Effector memory CD8-positive, alpha-beta T cell (primary cell): ENCODE data around the gene UGGT2.
"Not testable (repeated sequence)": the region's sequence is repeated elsewhere in the genome, so short reads cannot be mapped to it uniquely, and the experiment has no call there.

Experiments used
- ATAC-seq: fragments of 150-1000 bp; cut with Tn5 transposase; replicated peaks from 2 replicates; pipeline ENCODE4 v1.10.0; 2021; ENCODE audit warnings: mild to moderate bottlenecking, moderate library complexity
- DNase-seq, 3 experiments: peaks; one replicate each; pipeline ENCODE4 v3.0.0; 2021
- H3K27ac Mint-ChIP-seq, 2 donors: one replicate each; pipeline ENCODE4 v1.8.0; 2022; ENCODE audit warnings: mild to moderate bottlenecking in 2 of 2, mixed read lengths in 2 of 2, moderate library complexity in 2 of 2
- H3K27me3 Mint-ChIP-seq, 2 donors: one replicate each; pipeline ENCODE4 v1.8.0; 2022; ENCODE audit warnings: mixed read lengths in 2 of 2
- H3K36me3 Mint-ChIP-seq: one replicate; pipeline ENCODE4 v1.8.0; 2022; ENCODE audit warnings: mild to moderate bottlenecking, moderate library complexity, mixed read lengths; ENCODE audit not compliant: insufficient read depth
- H3K4me1 Mint-ChIP-seq, 2 donors: one replicate each; pipeline ENCODE4 v1.8.0; 2022; ENCODE audit warnings: low read depth in 2 of 2, mixed read lengths in 2 of 2
- H3K4me3 Mint-ChIP-seq, 2 donors: one replicate each; pipeline ENCODE4 v1.8.0; 2022; ENCODE audit warnings: mild to moderate bottlenecking in 2 of 2, mixed read lengths in 2 of 2, moderate library complexity in 2 of 2
- H3K9me3 Mint-ChIP-seq, 2 donors: one replicate each; pipeline ENCODE4 v1.8.0; 2022; ENCODE audit warnings: mixed read lengths in 2 of 2

The UGGT2 gene

GRCh38 chr13:96075953-96076543 lies 22.8 kb upstream of the UGGT2 start:
- H3K27me3 Mint-ChIP-seq = no peaks in the 10 kb centered on the region

DNA sequence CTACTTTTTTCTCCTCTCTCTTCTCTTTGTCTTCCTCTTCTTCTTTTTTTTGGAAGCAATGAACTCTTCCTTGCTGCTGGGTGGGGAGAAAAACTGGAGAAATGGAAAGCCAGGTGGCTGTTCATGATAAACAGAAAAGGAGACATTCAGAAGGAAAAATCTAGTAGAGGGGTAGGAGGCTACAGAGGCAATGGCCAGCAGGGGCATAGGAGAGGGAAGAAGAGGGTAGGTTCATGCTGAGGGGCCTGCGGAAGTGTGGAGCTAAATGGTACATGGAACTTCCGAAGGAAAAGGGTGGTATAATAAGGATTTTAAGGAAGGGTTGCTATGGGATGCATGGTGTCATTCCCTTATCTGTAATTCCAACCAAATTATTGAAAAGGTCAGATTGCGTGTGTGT lies 19.2 kb upstream of the UGGT2 start:
- H3K27ac Mint-ChIP-seq = no peak overlapping the region
- H3K4me3 Mint-ChIP-seq = no peak overlapping the region
- no peaks in the 10 kb centered on the region for H3K36me3 Mint-ChIP-seq

More at GRCh38 chr13:96075953-96076543, 22.8 kb upstream of the UGGT2 start:
- Mint-ChIP-seq H3K4me1 (no peaks in the 10 kb centered on the region), H3K27ac (no peak overlapping the region), H3K36me3 (no peaks in the 10 kb centered on the region), H3K9me3 (peaks cover 4 to 8% of the 10 kb centered on the region in 2 donors), H3K4me3 (no peak overlapping the region)
- ATAC-seq (no peak), DNase-seq (no peak)

GRCh38 chr13:96071504-96071903 lies 18.3 kb upstream of the UGGT2 start:
- DNase-seq (no peak), ATAC-seq (no peak)
- no peaks in the 10 kb centered on the region for H3K27me3 Mint-ChIP-seq
- H3K4me1 Mint-ChIP-seq = no peaks in the 10 kb centered on the region
- no peaks in the 10 kb centered on the region for H3K36me3 Mint-ChIP-seq
- H3K27ac Mint-ChIP-seq = no peak overlapping the region
- H3K9me3 Mint-ChIP-seq = peaks cover 3 to 4% of the 10 kb centered on the region in 2 donors
- H3K4me3 Mint-ChIP-seq = no peak overlapping the region

More for the DNA sequence above, 19.2 kb upstream of the UGGT2 start:
- ATAC-seq = no peak
- Mint-ChIP-seq H3K9me3 (peaks cover 6 to 8% of the 10 kb centered on the region in 2 donors), H3K27me3 (no peaks in the 10 kb centered on the region), H3K4me1 (no peaks in the 10 kb centered on the region)
- no peak for DNase-seq

GRCh38 chr13:96068729-96069128 lies 15.5 kb upstream of the UGGT2 start:
- peaks cover 0 to 4% of the 10 kb centered on the region in 2 donors for H3K9me3 Mint-ChIP-seq
- H3K4me3 Mint-ChIP-seq = no peak overlapping the region
- H3K27ac Mint-ChIP-seq = no peak overlapping the region
- ATAC-seq (no peak), DNase-seq (no peak)
- H3K27me3 Mint-ChIP-seq = no peaks in the 10 kb centered on the region
- H3K36me3 Mint-ChIP-seq = no peaks in the 10 kb centered on the region
- H3K4me1 Mint-ChIP-seq = no peaks in the 10 kb centered on the region

DNA sequence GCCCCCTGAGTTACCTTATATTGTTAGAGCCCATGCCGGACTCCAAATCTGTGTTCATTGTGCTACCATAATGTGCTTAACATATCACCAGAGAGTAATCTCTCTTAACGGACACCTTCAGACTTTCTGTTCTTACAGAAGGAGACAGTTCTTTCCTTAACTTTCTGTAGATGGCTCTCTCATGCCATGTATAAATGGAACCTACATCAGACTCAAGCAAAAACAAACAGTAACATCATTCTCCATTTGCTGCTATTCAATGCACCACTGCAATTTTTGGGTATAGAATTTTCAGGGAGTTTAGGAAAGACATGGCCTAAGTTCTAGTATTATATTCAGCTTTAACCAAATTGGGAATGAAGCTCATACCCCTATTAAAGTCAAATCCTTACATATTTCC lies 12.6 kb upstream of the UGGT2 start:
- ATAC-seq (no peak), DNase-seq (no peak)
- no peak overlapping the region for H3K27ac Mint-ChIP-seq
- H3K9me3 Mint-ChIP-seq = peaks cover 3 to 8% of the 10 kb centered on the region in 2 donors
- no peaks in the 10 kb centered on the region for H3K36me3 Mint-ChIP-seq
- no peak overlapping the region for H3K4me3 Mint-ChIP-seq
- H3K27me3 Mint-ChIP-seq = no peaks in the 10 kb centered on the region
- no peaks in the 10 kb centered on the region for H3K4me1 Mint-ChIP-seq

DNA sequence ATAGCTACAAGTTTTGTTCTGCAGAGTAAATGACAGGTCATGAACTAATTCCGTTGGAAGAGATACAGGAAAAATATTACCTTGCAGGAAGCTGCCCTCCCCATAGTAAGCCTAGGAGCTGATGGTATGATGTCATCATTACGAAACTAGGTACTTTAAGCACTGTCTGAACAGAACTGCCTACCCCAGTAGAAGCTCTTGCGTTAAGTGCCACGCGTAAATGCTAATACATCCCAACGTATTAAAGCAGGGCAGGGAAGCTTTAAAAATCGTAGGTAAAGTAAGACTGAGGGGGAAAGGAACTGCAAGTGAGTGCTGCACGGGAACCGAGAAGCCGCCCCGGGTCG lies 572 bp downstream of the UGGT2 start:
- Mint-ChIP-seq H3K36me3 (no peaks in the 10 kb centered on the region), H3K4me3 (peak overlapping the region in 1 of 2 donors; percentile 53), H3K27ac (no peak overlapping the region), H3K27me3 (peaks cover 0 to 25% of the 10 kb centered on the region in 2 donors), H3K9me3 (peaks cover 2 to 11% of the 10 kb centered on the region in 2 donors), H3K4me1 (no peaks in the 10 kb centered on the region)
- DNase-seq (no peak), ATAC-seq (no peak)

- H3K4me1 Mint-ChIP-seq, ATAC-seq, DNase-seq, H3K36me3 Mint-ChIP-seq, H3K27ac Mint-ChIP-seq: not testable (repeated sequence)
- peaks cover 0 to 25% of the 10 kb centered on the region in 2 donors for H3K27me3 Mint-ChIP-seq
- peaks cover 4 to 11% of the 10 kb centered on the region in 2 donors for H3K9me3 Mint-ChIP-seq
- peak overlapping the region in 1 of 2 donors; percentile 53 for H3K4me3 Mint-ChIP-seq
These were observed 1.3 kb downstream of the UGGT2 start for GRCh38 chr13:96051946-96052345.

GRCh38 chr13:96051491-96051890 lies 1.7 kb downstream of the UGGT2 start:
- peaks cover 4 to 11% of the 10 kb centered on the region in 2 donors for H3K9me3 Mint-ChIP-seq
- not testable (repeated sequence) for H3K27ac Mint-ChIP-seq, H3K36me3 Mint-ChIP-seq, ATAC-seq, H3K4me1 Mint-ChIP-seq, DNase-seq, H3K4me3 Mint-ChIP-seq
- peaks cover 0 to 25% of the 10 kb centered on the region in 2 donors for H3K27me3 Mint-ChIP-seq

GRCh38 chr13:96050955-96051354 lies 2.2 kb downstream of the UGGT2 start:
- H3K36me3 Mint-ChIP-seq, DNase-seq, H3K27ac Mint-ChIP-seq, H3K4me3 Mint-ChIP-seq, ATAC-seq, H3K4me1 Mint-ChIP-seq: not testable (repeated sequence)
- Mint-ChIP-seq H3K9me3 (peaks cover 4 to 11% of the 10 kb centered on the region in 2 donors), H3K27me3 (peaks cover 0 to 25% of the 10 kb centered on the region in 2 donors)

DNA sequence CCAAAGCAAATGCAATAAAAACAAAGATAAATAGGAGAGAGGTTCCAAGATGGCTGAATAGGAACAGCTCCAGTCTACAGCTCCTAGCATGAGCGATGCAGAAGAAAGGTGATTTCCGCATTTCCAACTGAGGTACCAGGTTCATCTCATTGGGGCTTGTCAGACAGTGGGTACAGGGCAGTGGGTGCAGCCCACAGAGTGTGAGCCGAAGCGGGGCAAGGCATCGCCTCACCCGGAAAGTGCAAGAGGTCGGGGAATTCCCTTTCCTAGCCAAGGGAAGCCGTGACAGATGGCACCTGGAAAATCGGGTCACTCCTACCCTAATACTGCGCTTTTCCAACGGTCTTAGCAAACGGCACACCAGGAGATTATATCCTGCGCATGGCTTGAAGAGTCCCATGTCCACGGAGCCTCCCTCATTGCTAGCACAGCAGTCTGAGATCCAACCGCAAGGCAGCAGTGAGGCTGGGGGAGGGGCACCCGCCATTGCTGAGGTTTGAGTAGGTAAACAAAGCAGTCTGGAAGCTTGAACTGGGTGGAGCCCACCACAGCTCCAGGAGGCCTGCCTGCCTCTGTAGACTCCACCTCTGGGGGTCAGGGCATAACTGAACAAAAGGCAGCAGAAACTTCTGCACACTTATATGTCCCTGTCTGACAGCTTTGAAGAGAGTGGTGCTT lies 6.6 kb downstream of the UGGT2 start:
- not testable (repeated sequence) for H3K27ac Mint-ChIP-seq, H3K4me3 Mint-ChIP-seq, H3K4me1 Mint-ChIP-seq, DNase-seq, H3K36me3 Mint-ChIP-seq, ATAC-seq
- Mint-ChIP-seq H3K27me3 (peaks cover 0 to 10% of the 10 kb centered on the region in 2 donors), H3K9me3 (peaks cover 6 to 27% of the 10 kb centered on the region in 2 donors)

DNA sequence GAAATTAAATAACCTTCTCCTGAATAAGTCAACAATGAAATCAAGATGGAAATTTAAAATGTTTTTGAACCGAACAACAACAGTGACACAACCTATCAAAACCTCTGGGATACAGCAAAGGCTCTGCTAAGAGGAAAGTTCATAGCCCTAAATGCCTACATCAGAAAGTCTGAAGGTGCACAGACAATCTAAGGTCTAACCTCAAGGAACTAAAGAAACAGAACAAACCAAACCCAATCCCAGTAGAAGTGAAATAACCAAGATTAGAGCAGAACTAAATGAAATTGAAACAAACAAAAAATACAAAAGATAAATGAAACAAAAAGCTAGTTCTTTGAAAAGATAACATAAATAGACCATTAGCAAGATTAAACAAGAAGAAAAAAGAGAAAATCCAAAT lies 9.0 kb downstream of the UGGT2 start:
- DNase-seq = no peak
- Mint-ChIP-seq H3K27me3 (no peaks in the 10 kb centered on the region), H3K4me1 (no peaks in the 10 kb centered on the region), H3K4me3 (no peak overlapping the region), H3K36me3 (no peaks in the 10 kb centered on the region), H3K27ac (no peak overlapping the region), H3K9me3 (peaks cover 12 to 27% of the 10 kb centered on the region in 2 donors)
- no peak for ATAC-seq

DNA sequence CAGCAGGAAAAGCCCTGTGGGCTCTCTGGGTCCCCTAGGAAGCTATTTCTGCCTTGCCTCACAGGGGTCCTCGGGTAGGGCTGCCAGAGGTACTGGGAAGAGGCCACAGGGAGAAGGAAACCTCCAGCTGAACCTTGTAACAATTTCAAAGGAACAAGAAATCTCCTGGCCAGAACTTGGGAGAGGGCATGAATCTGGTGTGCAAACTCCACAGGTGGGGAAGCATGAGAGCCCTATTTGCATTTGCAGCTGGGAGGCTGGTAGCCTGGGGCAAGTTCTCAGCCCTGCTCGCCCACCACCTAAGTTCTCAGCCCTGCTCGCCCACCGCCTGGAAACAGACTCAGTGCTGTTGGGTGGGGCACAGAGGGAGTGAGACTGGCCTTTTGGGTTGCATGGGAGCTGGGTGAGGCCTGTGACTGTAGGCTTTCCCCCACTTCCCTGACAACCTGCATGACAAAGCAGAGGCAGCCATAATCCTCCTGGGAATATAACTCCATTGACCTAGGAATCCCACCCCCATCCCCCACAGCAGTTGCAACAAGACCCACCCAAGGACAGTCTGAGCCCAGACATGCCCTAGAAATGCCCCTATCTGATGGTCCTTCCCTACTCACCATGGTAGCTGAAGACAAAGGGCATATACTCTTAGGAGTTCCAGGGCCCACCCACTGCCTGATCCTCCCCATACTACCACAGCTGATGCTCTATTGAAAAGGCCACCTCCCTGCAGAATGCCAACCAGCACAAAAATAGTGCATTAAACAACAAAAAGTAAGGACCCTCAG lies 11.7 kb downstream of the UGGT2 start:
- Mint-ChIP-seq H3K4me3 (no peak overlapping the region), H3K9me3 (peaks cover 9 to 27% of the 10 kb centered on the region in 2 donors)
- no peak for ATAC-seq

GRCh38 chr13:96036515-96036914 lies 16.7 kb downstream of the UGGT2 start:
- Mint-ChIP-seq H3K4me3 (no peak overlapping the region), H3K4me1 (no peaks in the 10 kb centered on the region), H3K27ac (no peak overlapping the region), H3K36me3 (no peaks in the 10 kb centered on the region), H3K9me3 (peaks cover 0 to 7% of the 10 kb centered on the region in 2 donors), H3K27me3 (no peaks in the 10 kb centered on the region)
- ATAC-seq = no peak
- no peak for DNase-seq

More for the DNA sequence above, 11.7 kb downstream of the UGGT2 start:
- Mint-ChIP-seq H3K36me3 (no peaks in the 10 kb centered on the region), H3K27ac (no peak overlapping the region), H3K27me3 (no peaks in the 10 kb centered on the region), H3K4me1 (no peaks in the 10 kb centered on the region)
- DNase-seq = no peak
